Kidney (tissue), 14 donors: ENCODE measurements around the gene UGT1A5. TPM values are rescaled to one million over a fixed set of nuclear protein-coding genes. Genes with fewer than 3 reads are reported as not detected.

Experiments used
- DNase-seq, 5 donors: peaks; one replicate each; pipeline ENCODE4 v3.0.0-alpha.2; 2013 to 2020
- FAIRE-seq: peaks from 2 replicates; lab custom pipeline; 2012; peaks lifted over from hg19 to GRCh38; lab: Jason Lieb, UNC
- H3K27ac ChIP-seq, 2 donors: one replicate each; pipeline ENCODE4 v1.7.0; 2013; ENCODE audit warnings: low read depth in 2 of 2, low read length in 2 of 2, inconsistent platforms in 1 of 2
- H3K27me3 ChIP-seq: one replicate; pipeline ENCODE4 v1.7.1; 2013; ENCODE audit warnings: low read length, inconsistent platforms; ENCODE audit not compliant: control insufficient read depth, insufficient read depth
- H3K36me3 ChIP-seq, 3 donors: one replicate each; pipeline versions ENCODE4 v1.7.0 to v1.7.1; 2013; ENCODE audit warnings: low read length in 3 of 3, control low read depth in 1 of 3, inconsistent platforms in 1 of 3; ENCODE audit not compliant: insufficient read depth in 3 of 3, control insufficient read depth in 2 of 3
- H3K4me1 ChIP-seq, 3 donors: one replicate each; pipeline versions ENCODE4 v1.7.0 to v1.7.1; 2013; ENCODE audit warnings: low read length in 3 of 3, inconsistent platforms in 1 of 3, low read depth in 1 of 3; ENCODE audit not compliant: control insufficient read depth in 2 of 3, insufficient read depth in 2 of 3
- H3K4me3 ChIP-seq, 3 donors: one replicate each; pipeline versions ENCODE4 v1.7.0 to v1.8.1; 2013; ENCODE audit warnings: low read length in 3 of 3, control low read depth in 1 of 3, inconsistent platforms in 1 of 3
- H3K9ac ChIP-seq, 3 donors: one replicate each; pipeline versions ENCODE4 v1.7.0 to v1.7.1; 2013; ENCODE audit warnings: low read length in 3 of 3, control low read depth in 1 of 3, inconsistent platforms in 1 of 3
- H3K9me3 ChIP-seq, 3 donors: one replicate each; pipeline versions ENCODE4 v1.7.0 to v1.7.1; 2013; ENCODE audit warnings: low read length in 3 of 3, control low read depth in 1 of 3, inconsistent platforms in 1 of 3; ENCODE audit not compliant: control insufficient read depth in 2 of 3, insufficient read depth in 1 of 3
- CTCF ChIP-seq: IDR thresholded peaks from 3 replicates; pipeline ENCODE4 v1.5.1; 2012; ENCODE audit warnings: mild to moderate bottlenecking, moderate library complexity, borderline replicate concordance; ENCODE audit not compliant: insufficient read depth; ENCODE audit errors: extremely low read depth
- intact Hi-C: fragments of 100-400 bp; cut with DNase I; formaldehyde crosslinking; loops from one replicate; pipeline ENCODE4 v1.11.1; 2022
- polyA plus RNA-seq: library from polyadenylated mRNA; stranded (reverse); fragments of 350-450 nt; fragmentation: Illumina TruSeq; extraction: RNeasy Lipid Tissue Mini Kit (QIAGEN cat#74804); gene quantifications from one replicate; pipeline ENCODE4 v1.2.3, GENCODE V29; 2014; ENCODE audit warnings: low read depth, low replicate concordance; ENCODE audit not compliant: insufficient read depth
- total RNA-seq: library from RNA; stranded (reverse); fragmentation: NEBNext Ultra II Directional; extraction: Animal tissue kit (Norgen Biotek cat#: 25700); gene quantifications from one replicate; pipeline ENCODE4 v1.2.1, GENCODE V29; 2021
- donor health status: control.
- donor health status: control.
- donor health status: control.
- donor health status: control.
- donor health status: control.
- donor health status: DM: yes; HTN: yes; CAD: no.
- donor health status: Normal renal cell carcinoma (clear cell type).

UGT1A5 gene
- total and polyA plus RNA-seq, 2 donors from 2014 or later = 2.1 TPM; not detected in 1

- H3K36me3 ChIP-seq = no peaks in the 10 kb centered on the region
- no peak for TF ChIP-seq CTCF
- H3K9ac ChIP-seq = no peak overlapping the region
- no peak overlapping the region for H3K4me3 ChIP-seq
- no peaks in the 10 kb centered on the region for H3K9me3 ChIP-seq
- no peak overlapping the region for H3K27ac ChIP-seq
- no peaks in the 10 kb centered on the region for H3K4me1 ChIP-seq
- FAIRE-seq (no peak), DNase-seq (peak; percentile 44 to 87 (median 70))
- H3K27me3 ChIP-seq = no peaks in the 10 kb centered on the region
- intact Hi-C loops = no loop called here
Measured at GRCh38 chr2:233813236-233814055, 100.7 kb downstream of the UGT1A5 start.

DNA sequence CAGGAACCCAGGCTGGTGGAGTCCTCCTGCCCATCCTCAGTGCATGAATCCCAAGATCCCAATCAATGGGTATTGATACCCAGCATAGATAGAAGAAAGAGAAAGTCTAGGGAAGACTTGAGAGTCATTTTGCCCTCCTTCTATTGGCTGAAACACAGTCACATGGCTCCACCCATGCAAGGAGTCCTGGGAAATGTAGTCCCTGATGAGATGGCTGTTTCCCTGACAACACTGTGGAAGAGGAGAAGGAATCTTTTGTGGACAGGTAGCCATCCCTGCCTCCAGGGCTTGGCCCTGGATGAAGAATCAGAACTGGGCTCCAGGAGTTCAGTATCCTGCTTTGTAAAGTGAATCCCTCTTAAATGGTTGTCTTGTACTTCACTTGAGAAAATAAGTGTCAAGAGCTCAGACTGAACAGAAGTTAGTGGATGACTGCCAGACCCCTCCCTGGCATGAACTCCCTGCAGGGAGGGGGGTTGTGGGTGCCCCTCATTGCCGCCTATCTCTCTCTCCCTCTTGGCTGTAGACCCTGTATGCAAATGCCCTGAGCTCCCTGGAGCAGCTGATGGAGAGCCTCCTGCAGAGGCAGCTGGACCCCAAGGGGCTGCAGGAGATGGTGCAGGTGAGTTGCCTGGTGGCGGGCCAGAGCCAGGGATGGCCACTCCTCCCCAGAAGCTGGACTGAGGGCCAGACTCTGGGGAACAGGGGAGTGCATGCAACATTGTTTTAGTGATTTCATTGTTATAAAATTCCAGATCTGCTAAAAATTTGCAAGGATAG lies 101.5 kb downstream of the UGT1A5 start:
- H3K4me1 ChIP-seq = no peaks in the 10 kb centered on the region
- no peaks in the 10 kb centered on the region for H3K9me3 ChIP-seq
- FAIRE-seq (no peak), DNase-seq (peak in 2 of 5 donors; percentile 22 to 27)
- no peaks in the 10 kb centered on the region for H3K27me3 ChIP-seq
- no peak overlapping the region for H3K27ac ChIP-seq
- no peak for TF ChIP-seq CTCF
- H3K9ac ChIP-seq = no peak overlapping the region
- intact Hi-C loops = no loop called here
- no peak overlapping the region for H3K4me3 ChIP-seq
- no peaks in the 10 kb centered on the region for H3K36me3 ChIP-seq

- intact Hi-C loops = no loop called here
- no peak for TF ChIP-seq CTCF
- no peaks in the 10 kb centered on the region for H3K27me3 ChIP-seq
- FAIRE-seq (no peak), DNase-seq (no peak)
- no peaks in the 10 kb centered on the region for H3K36me3 ChIP-seq
- H3K9ac ChIP-seq = no peak overlapping the region
- no peaks in the 10 kb centered on the region for H3K9me3 ChIP-seq
- H3K4me1 ChIP-seq = no peaks in the 10 kb centered on the region
- H3K4me3 ChIP-seq = no peak overlapping the region
- no peak overlapping the region for H3K27ac ChIP-seq
Measured at GRCh38 chr2:233815861-233816260, 103.2 kb downstream of the UGT1A5 start.
